T-cell (primary cell): Measurements from ENCODE around the gene DGKH. TPM values are rescaled to one million over a fixed set of nuclear protein-coding genes. Genes with fewer than 3 reads are reported as not detected.

Experiments
- ATAC-seq, 4 experiments: fragments of 200-7000 bp in 3 of 4; fragments of 150-1000 bp in 1 of 4; cut with Tn5 transposase; replicated peaks in 1 of 4; 1 replicate in 3 of 4; 2 replicates in 1 of 4; pipeline ENCODE4 v1.10.0; 2021; ENCODE audit warnings: moderate library complexity in 3 of 4, mild to moderate bottlenecking in 2 of 4, moderate number of reproducible peaks in 1 of 4
- CTCF ChIA-PET, 2 donors: fragments of 300-600 bp; sonication (Branson Sonifier 250); formaldehyde crosslinking; loops; one replicate each; lab custom pipeline; 2022; ENCODE audit warnings: antibody characterized with exemption in 2 of 2; lab: Charles Lee
- POLR2A ChIA-PET, 2 donors: fragments of 300-600 bp; sonication (Branson Sonifier 250); formaldehyde crosslinking; loops; one replicate each; lab custom pipeline; 2022; ENCODE audit warnings: antibody characterized with exemption in 2 of 2; lab: Charles Lee
- DNase-seq, 35 experiments: peaks; one replicate each; pipeline versions ENCODE4 v3.0.0 to v3.0.0-alpha.2; 2013 to 2023
- H3K27ac ChIP-seq: one replicate; pipeline ENCODE4 v1.5.1; 2013; ENCODE audit warnings: low read length
- H3K27me3 ChIP-seq, 2 experiments: replicated peaks in 1 of 2; 1 replicate in 1 of 2; 2 replicates in 1 of 2; pipeline versions ENCODE4 v1.6.1 to v1.7.0; 2013; ENCODE audit warnings: low read length in 1 of 2, mixed read lengths in 1 of 2; ENCODE audit not compliant: control insufficient read depth in 2 of 2, insufficient read depth in 2 of 2; ENCODE audit errors: extremely low read depth in 1 of 2
- H3K36me3 ChIP-seq, 2 donors: 1 replicate in 1 of 2; 2 replicates in 1 of 2; pipeline versions ENCODE4 v1.6.1 to v1.7.0; 2013; ENCODE audit warnings: low read length in 1 of 2; ENCODE audit not compliant: control insufficient read depth in 2 of 2, insufficient read depth in 1 of 2; ENCODE audit errors: extremely low read depth in 1 of 2
- H3K4me1 ChIP-seq, 2 experiments: 1 replicate in 1 of 2; 2 replicates in 1 of 2; pipeline versions ENCODE4 v1.6.1 to v1.7.0; 2013; ENCODE audit warnings: low read length in 2 of 2, mixed read lengths in 1 of 2; ENCODE audit not compliant: insufficient read depth in 2 of 2, control insufficient read depth in 1 of 2; ENCODE audit errors: extremely low read depth in 1 of 2
- H3K4me3 ChIP-seq, 2 donors: 1 replicate in 1 of 2; 2 replicates in 1 of 2; pipeline versions ENCODE4 v1.5.1 to v1.7.0; 2013; ENCODE audit warnings: mild to moderate bottlenecking in 2 of 2, low read length in 1 of 2, moderate library complexity in 1 of 2; ENCODE audit not compliant: control insufficient read depth in 1 of 2; ENCODE audit errors: extremely low read depth in 1 of 2
- H3K9me3 ChIP-seq: 2 replicates; pipeline ENCODE4 v1.7.0; 2013
- H3K27ac Mint-ChIP-seq, 2 donors: one replicate each; pipeline ENCODE4 v1.8.0; 2020 to 2021; ENCODE audit warnings: mild to moderate bottlenecking in 2 of 2, mixed read lengths in 2 of 2
- H3K27me3 Mint-ChIP-seq, 2 donors: one replicate each; pipeline ENCODE4 v1.8.0; 2021 to 2022; ENCODE audit warnings: mixed read lengths in 2 of 2
- H3K36me3 Mint-ChIP-seq: one replicate; pipeline ENCODE4 v1.8.0; 2021; ENCODE audit warnings: mixed read lengths
- H3K4me1 Mint-ChIP-seq, 3 donors: one replicate each; pipeline ENCODE4 v1.8.0; 2020 to 2022; ENCODE audit warnings: mixed read lengths in 3 of 3, mild to moderate bottlenecking in 1 of 3
- H3K4me3 Mint-ChIP-seq, 3 donors: one replicate each; pipeline ENCODE4 v1.8.0; 2020 to 2022; ENCODE audit warnings: mild to moderate bottlenecking in 3 of 3, mixed read lengths in 3 of 3, moderate library complexity in 3 of 3
- H3K9me3 Mint-ChIP-seq, 3 donors: one replicate each; pipeline ENCODE4 v1.8.0; 2020 to 2022; ENCODE audit warnings: mixed read lengths in 3 of 3
- WGBS: methylation state at CpG from one replicate; pipeline ENCODE4 v1.1.5; 2013; ENCODE audit warnings: missing lambda C conversion rate; ENCODE audit not compliant: insufficient coverage; 5-methylcytosine and 5-hydroxymethylcytosine counted together
- total RNA-seq, 35 experiments: library from RNA in 6 of 35; stranded (reverse) in 6 of 35; fragments of 120-200 nt in 1 of 35; gene quantifications; one replicate each; pipeline versions ENCODE4 v1.2.1 to v1.2.4 and lab custom pipeline; 2013 to 2026

The DGKH gene
- total RNA-seq, 5 donors from 2014 or later (not counting 1 experiment from before 2014, with no cell fraction given): 8.6 to 14.6 (median 8.8) TPM

DNA sequence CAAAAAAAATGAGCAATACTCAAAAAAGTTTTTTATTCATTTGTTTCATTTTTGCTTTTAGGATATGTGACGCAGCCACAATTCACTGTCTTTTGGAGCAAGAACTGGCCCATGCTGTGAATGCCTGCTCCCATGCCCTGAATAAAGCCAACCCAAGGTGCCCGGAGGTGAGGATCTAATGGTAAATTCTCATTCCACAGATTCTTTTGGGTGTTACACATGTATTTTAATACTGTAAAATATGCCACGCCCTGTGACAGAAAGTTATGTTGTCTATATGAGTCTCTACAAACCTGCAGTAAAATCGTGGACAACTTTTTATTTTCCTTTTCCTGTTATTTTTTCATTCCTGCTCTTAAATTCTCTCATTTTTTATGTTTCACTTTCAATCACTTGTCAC is 166.0 kb downstream of the DGKH start:
- Mint-ChIP-seq H3K36me3 (peaks cover 33% of the 10 kb centered on the region), H3K9me3 (no peaks in the 10 kb centered on the region), H3K27ac (no peak overlapping the region), H3K4me3 (no peak overlapping the region), H3K27me3 (no peaks in the 10 kb centered on the region), H3K4me1 (no peaks in the 10 kb centered on the region)
- no peaks in the 10 kb centered on the region for H3K9me3 ChIP-seq
- ATAC-seq (no peak), DNase-seq (no peak)
- H3K36me3 ChIP-seq: peaks cover 3 to 11% of the 10 kb centered on the region in 2 donors
- no peaks in the 10 kb centered on the region for H3K4me1 ChIP-seq
- H3K27ac ChIP-seq: no peak overlapping the region
- WGBS: no CpG with 5 or more reads among the region's 4 CpGs
- H3K27me3 ChIP-seq: no peaks in the 10 kb centered on the region
- CTCF ChIA-PET: no interaction called here
- no peak overlapping the region for H3K4me3 ChIP-seq
- POLR2A ChIA-PET: no interaction called here

DNA sequence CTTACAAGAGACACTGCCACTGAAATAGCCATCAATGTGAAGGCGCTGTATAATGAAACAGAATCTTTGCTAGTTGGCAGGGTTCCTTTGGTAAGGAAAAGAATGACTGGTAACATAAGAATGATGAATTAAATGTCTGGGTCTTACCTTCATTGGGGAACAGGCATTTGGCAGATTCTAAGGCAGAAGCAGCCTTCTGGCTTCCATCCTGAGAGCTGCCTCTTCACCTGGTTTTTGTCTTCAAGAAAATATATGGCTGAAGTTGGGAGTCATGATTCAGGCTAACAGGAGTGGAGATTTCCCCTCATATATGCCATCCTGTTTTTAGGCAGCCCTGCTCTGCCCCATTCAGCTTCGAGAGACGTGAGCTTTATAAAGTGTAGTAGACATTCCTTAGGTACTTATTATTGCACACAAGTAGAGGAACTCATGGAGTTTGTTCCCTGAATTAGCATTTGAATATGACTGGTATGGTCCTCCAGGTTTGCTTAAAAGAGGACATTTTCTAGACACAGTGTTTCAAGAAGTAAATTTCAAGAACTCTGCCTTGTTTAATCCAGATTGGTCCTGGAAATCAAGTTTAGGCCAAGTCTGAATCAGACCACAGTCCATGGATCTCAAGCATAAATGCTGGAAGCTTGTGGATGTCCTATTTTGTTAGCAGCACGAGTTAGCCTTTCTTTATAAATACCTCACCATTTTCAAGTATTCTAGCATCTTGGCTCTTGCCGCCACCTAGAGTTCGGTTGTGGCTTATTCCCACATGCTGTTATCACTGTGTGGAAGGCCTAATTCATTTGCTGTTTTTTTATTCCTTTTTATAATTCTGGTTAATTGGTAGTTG is 167.4 kb downstream of the DGKH start:
- H3K27me3 Mint-ChIP-seq: no peaks in the 10 kb centered on the region
- POLR2A ChIA-PET: no interaction called here
- Histone ChIP-seq H3K4me3 (no peak overlapping the region), H3K27me3 (no peaks in the 10 kb centered on the region), H3K9me3 (no peaks in the 10 kb centered on the region), H3K36me3 (peaks cover 3 to 13% of the 10 kb centered on the region in 2 donors), H3K4me1 (no peaks in the 10 kb centered on the region), H3K27ac (no peak overlapping the region)
- H3K9me3 Mint-ChIP-seq: no peaks in the 10 kb centered on the region
- CTCF ChIA-PET: no interaction called here
- no peak overlapping the region for H3K27ac Mint-ChIP-seq
- H3K4me3 Mint-ChIP-seq: no peak overlapping the region
- DNase-seq (peak in 13 of 35 experiments; percentile 0 to 33 (median 3)), ATAC-seq (no peak)
- peaks cover 32% of the 10 kb centered on the region for H3K36me3 Mint-ChIP-seq
- no peaks in the 10 kb centered on the region for H3K4me1 Mint-ChIP-seq
- WGBS: 83% methylated on average over 1 of the region's 6 CpGs

DNA sequence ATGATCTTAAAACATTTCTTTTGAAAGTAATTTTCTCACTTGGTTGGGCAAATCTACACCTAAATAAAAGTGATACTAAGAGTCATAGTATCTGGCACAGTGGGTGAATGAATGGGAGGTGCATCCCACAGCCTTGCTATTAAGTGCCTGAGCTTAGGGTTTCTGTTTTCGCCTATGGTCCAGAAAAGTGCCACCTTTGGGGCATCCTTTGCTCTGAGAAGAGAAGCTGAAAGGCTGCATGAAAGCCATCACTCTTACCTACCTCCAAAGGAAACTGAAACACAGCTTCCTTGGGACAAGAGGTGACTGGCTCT is 167.9 kb downstream of the DGKH start:
- ChIA-PET CTCF (no interaction called here), POLR2A (no interaction called here)
- Mint-ChIP-seq H3K4me3 (no peak overlapping the region), H3K36me3 (peaks cover 34% of the 10 kb centered on the region), H3K27me3 (no peaks in the 10 kb centered on the region), H3K9me3 (no peaks in the 10 kb centered on the region), H3K27ac (no peak overlapping the region), H3K4me1 (no peaks in the 10 kb centered on the region)
- DNase-seq: no peak
- Histone ChIP-seq H3K4me1 (no peaks in the 10 kb centered on the region), H3K9me3 (no peaks in the 10 kb centered on the region), H3K27me3 (no peaks in the 10 kb centered on the region), H3K27ac (no peak overlapping the region), H3K4me3 (no peak overlapping the region), H3K36me3 (peaks cover 3 to 16% of the 10 kb centered on the region in 2 donors)
- WGBS: 88% methylated on average over 1 of the region's 1 CpG
- no peak for ATAC-seq

DNA sequence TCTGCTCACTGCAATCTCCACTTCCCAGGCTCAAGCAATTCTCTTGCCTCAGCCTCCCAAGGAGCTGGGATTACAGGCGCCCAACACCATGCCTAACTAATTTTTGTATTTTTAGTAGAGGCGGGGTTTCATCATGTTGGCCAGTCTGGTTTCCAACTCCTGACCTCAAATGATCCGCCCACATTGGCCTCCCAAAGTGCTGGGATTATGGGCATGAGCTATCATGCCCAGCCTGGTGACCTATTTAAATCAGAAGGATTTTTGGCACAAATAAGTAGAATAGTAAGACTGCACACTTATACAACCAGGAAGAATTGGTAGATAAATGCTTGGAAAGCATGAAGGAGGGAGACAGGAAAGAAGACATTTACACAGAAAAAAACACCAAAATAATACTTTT is 170.1 kb downstream of the DGKH start:
- ATAC-seq: no peak
- DNase-seq: no peak
- WGBS: no CpG with 5 or more reads among the region's 3 CpGs
- Histone ChIP-seq H3K9me3 (no peaks in the 10 kb centered on the region), H3K27me3 (no peaks in the 10 kb centered on the region), H3K27ac (no peak overlapping the region), H3K36me3 (peaks cover 0 to 19% of the 10 kb centered on the region in 2 donors), H3K4me3 (no peak overlapping the region), H3K4me1 (no peaks in the 10 kb centered on the region)
- Mint-ChIP-seq H3K4me3 (no peak overlapping the region), H3K4me1 (no peaks in the 10 kb centered on the region), H3K9me3 (no peaks in the 10 kb centered on the region), H3K36me3 (peaks cover 34% of the 10 kb centered on the region), H3K27me3 (no peaks in the 10 kb centered on the region), H3K27ac (no peak overlapping the region)
- ChIA-PET CTCF (no interaction called here), POLR2A (no interaction called here)

DNA sequence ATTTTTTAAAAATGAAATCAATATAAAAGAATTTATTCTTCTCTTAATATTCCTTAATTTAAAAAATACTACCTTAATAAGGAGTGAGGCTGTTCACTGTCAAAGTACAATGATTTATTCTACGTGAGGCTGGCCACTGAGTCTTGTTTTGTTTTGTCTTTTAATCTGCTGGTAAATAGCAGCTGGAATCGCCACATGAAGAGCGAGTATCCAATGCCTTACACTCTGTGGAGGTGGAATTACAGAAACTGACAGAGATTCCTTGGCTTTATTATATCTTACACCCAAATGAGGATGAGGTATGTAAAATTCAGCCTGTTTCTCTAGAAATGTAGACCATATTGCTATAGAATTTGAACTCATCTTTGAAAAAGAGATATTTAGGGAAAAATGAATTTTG is 170.6 kb downstream of the DGKH start:
- CTCF ChIA-PET: interaction anchor here in 1 of 2 donors (0.6 kb wide), 1 partner anchor 10 kb away, joined by 4 read pairs; no protein-coding TSS in a partner anchor
- Histone ChIP-seq H3K27me3 (no peaks in the 10 kb centered on the region), H3K27ac (no peak overlapping the region), H3K4me3 (no peak overlapping the region), H3K9me3 (no peaks in the 10 kb centered on the region), H3K4me1 (no peaks in the 10 kb centered on the region), H3K36me3 (peaks cover 0 to 22% of the 10 kb centered on the region in 2 donors)
- H3K4me3 Mint-ChIP-seq: no peak overlapping the region
- no peaks in the 10 kb centered on the region for H3K9me3 Mint-ChIP-seq
- H3K4me1 Mint-ChIP-seq: no peaks in the 10 kb centered on the region
- DNase-seq: no peak
- H3K27ac Mint-ChIP-seq: no peak overlapping the region
- no CpG with 5 or more reads among the region's 3 CpGs for WGBS
- no peaks in the 10 kb centered on the region for H3K27me3 Mint-ChIP-seq
- peaks cover 38% of the 10 kb centered on the region for H3K36me3 Mint-ChIP-seq
- no peak for ATAC-seq
- POLR2A ChIA-PET: no interaction called here

DNA sequence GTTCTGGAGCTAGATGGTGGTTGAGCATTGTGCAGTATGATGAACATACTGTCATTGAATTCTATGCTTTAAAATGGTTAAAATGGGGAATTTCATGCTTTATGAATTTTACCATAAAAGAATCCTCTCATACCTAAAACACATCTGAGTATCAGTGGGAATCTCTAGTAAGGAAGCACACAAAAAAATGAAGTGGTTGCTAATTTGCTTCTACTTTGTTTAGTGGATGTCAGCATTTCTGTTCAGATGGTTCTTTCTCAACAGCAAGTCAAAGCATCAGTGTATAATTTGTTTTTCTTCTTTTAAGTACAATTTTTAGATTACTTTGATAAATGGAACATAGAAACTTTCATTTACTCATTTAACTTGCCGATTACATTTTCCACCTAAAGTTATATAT is 171.4 kb downstream of the DGKH start:
- H3K4me3 ChIP-seq: no peak overlapping the region
- H3K9me3 Mint-ChIP-seq: no peaks in the 10 kb centered on the region
- no peaks in the 10 kb centered on the region for H3K4me1 Mint-ChIP-seq
- H3K27me3 ChIP-seq: no peaks in the 10 kb centered on the region
- peaks cover 0 to 20% of the 10 kb centered on the region in 2 donors for H3K36me3 ChIP-seq
- no CpG with 5 or more reads among the region's 1 CpG for WGBS
- no peak overlapping the region for H3K27ac Mint-ChIP-seq
- no peak overlapping the region for H3K27ac ChIP-seq
- peaks cover 42% of the 10 kb centered on the region for H3K36me3 Mint-ChIP-seq
- ChIA-PET CTCF (interaction anchor here in 1 of 2 donors (0.6 kb wide), 1 partner anchor 9 kb away, joined by 4 read pairs; no protein-coding TSS in a partner anchor), POLR2A (no interaction called here)
- no peak overlapping the region for H3K4me3 Mint-ChIP-seq
- ATAC-seq: no peak
- H3K27me3 Mint-ChIP-seq: no peaks in the 10 kb centered on the region
- H3K9me3 ChIP-seq: no peaks in the 10 kb centered on the region
- DNase-seq: no peak
- no peaks in the 10 kb centered on the region for H3K4me1 ChIP-seq
